ENCODE measurements around the gene SH3GL3.

The SH3GL3 gene

DNA sequence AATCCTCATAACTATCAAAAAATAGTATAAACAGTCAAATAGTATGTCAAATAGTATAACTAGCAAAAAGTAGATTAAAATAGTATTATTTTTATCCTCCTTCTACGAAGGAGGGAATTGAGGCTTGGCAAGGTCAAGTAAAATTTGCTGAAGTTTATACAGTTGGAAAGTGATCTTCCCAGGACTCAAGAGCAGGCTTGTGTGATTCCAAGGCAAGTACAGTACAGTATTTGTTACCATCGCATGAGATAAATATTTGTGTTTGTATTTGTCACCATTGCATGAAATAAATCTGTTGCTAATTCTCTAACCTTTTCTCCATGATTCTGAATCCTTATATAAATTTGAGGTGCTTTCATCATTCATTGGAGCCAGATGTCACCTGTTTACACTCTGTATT, 28.9 kb downstream of the SH3GL3 start:
- no peaks in the 10 kb centered on the region for H3K4me1 ChIP-seq
- H3K4me3 ChIP-seq (ENCODE audit: low read depth, low read length) = no peak overlapping the region
- TF ChIP-seq, protein P1, sequence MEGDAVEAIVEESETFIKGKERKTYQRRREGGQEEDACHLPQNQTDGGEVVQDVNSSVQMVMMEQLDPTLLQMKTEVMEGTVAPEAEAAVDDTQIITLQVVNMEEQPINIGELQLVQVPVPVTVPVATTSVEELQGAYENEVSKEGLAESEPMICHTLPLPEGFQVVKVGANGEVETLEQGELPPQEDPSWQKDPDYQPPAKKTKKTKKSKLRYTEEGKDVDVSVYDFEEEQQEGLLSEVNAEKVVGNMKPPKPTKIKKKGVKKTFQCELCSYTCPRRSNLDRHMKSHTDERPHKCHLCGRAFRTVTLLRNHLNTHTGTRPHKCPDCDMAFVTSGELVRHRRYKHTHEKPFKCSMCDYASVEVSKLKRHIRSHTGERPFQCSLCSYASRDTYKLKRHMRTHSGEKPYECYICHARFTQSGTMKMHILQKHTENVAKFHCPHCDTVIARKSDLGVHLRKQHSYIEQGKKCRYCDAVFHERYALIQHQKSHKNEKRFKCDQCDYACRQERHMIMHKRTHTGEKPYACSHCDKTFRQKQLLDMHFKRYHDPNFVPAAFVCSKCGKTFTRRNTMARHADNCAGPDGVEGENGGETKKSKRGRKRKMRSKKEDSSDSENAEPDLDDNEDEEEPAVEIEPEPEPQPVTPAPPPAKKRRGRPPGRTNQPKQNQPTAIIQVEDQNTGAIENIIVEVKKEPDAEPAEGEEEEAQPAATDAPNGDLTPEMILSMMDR (IDR thresholded peaks at IDR 0.05; ENCODE audit: low read depth, low read length) = no peak
- no peaks in the 10 kb centered on the region for H3K9me3 ChIP-seq
- DNase-seq = no peak
- H3K36me3 ChIP-seq = no peaks in the 10 kb centered on the region
- H3K27me3 ChIP-seq = no peaks in the 10 kb centered on the region

DNA sequence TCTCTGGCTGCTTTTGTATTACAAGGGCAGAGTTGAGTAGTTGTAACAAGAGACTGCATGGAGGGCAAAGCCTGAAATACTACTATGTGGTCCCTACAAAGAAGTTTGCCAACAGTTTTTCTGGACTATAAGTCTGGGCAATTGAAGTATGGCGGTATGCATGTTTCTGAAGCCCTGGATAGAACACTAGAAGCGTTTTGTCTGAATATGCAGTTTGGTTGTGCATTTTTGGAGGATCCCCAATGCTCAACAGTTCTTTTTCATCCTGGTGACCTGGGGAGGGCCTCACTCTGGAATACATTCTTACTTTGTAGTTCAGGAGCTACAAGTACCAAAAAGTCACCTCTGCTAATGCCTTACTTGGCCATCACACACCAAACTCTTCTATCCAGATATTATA, 29.6 kb downstream of the SH3GL3 start:
- Histone ChIP-seq H3K9me3 (no peaks in the 10 kb centered on the region), H3K4me1 (no peaks in the 10 kb centered on the region), H3K36me3 (no peaks in the 10 kb centered on the region), H3K27me3 (no peaks in the 10 kb centered on the region), H3K4me3 (ENCODE audit: low read depth, low read length) (no peak overlapping the region)
- DNase-seq = no peak
- TF ChIP-seq, protein P1 (IDR thresholded peaks at IDR 0.05; ENCODE audit: low read depth, low read length) = no peak

DNA sequence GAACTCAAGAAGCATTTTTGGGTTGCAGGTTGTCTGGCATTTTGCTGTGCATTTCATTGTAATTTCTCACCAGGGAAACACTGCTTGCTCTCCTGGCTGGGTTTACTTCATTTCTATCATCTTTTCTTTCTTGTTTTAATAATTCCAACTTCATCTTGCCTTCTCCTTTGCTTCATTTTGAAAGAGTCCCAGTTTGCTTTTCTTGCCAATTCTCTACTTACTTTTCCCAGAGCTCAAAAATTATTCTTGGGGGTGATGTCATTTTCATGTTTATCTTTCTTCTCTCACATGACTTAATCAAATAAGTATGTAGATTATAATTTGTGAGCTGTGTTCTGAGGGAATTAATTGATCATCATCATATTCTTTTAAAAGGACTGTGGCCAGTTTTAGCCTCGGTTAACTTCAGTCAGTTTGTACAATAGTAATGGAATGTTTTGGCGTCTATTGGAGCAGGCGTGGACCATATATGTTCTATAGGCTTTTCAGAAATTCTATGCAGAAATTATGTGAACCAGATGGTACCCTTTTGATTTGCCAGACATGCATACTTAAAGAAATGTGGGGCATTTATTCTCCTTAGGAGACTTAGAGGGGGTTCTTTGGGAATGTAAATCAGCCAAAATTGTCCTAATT, 30.1 kb downstream of the SH3GL3 start:
- H3K36me3 ChIP-seq = no peaks in the 10 kb centered on the region
- H3K4me1 ChIP-seq = no peaks in the 10 kb centered on the region
- no peaks in the 10 kb centered on the region for H3K9me3 ChIP-seq
- TF ChIP-seq, protein P1 (IDR thresholded peaks at IDR 0.05; ENCODE audit: low read depth, low read length) = no peak
- H3K4me3 ChIP-seq (ENCODE audit: low read depth, low read length) = no peak overlapping the region
- H3K27me3 ChIP-seq = no peaks in the 10 kb centered on the region
- DNase-seq = no peak

DNA sequence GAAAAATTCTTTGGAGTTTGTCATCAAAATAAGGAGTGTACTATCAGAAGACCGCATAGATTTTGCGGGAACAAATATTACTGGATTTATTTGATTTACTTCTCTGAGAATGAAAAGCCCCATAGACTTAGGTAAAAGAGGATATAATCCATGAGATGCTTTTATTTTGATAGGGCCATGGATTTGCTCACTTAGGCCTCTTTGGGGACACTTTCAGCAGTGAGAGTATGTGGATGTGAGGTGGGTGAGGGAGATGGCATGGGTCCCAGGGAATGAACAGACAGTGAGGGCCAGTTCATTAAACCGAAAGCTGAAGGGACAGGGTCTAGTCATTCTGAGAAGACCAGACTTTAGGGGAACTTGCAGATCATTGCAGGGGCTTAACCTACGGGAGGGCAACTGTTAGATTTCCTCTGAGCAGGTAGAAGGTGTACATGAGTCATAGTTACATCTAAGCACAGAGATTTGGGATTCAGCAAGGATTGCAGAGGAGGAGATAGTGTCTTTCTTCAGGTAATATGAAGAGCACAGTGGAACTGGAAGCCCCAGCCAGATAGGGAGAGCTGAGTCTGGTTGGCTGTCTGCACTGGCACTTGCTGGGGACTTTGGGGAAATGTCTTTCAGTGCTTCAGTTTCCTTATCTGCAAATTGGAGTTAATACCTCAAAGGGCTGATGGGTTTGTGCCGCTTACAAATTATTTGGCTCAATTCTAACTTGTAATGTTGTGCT, 30.8 kb downstream of the SH3GL3 start:
- Histone ChIP-seq H3K27me3 (no peaks in the 10 kb centered on the region), H3K9me3 (no peaks in the 10 kb centered on the region), H3K4me3 (ENCODE audit: low read depth, low read length) (no peak overlapping the region), H3K36me3 (no peaks in the 10 kb centered on the region), H3K4me1 (no peaks in the 10 kb centered on the region)
- DNase-seq = no peak
- TF ChIP-seq, protein P1 (IDR thresholded peaks at IDR 0.05; ENCODE audit: low read depth, low read length) = no peak

DNA sequence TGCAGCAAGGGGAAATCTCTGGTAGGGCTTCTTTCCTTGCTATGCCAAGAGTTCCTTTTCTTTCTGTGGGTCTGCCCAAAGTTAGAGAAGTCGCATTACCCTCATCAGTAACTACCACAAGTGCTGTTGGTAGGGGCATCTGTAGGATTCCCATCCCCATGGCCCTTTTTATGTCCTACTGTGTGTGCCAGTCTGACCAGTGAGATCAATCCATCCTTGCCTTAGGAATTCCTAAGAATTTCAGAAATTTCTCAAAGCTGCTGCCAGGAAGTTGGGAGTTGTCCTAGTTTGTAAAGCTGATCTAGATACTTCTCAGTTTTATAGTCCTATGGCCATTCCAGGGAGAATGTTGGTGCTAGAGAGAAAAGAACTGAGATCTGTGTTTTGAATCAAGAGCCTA, 36.5 kb downstream of the SH3GL3 start:
- Histone ChIP-seq H3K4me1 (no peaks in the 10 kb centered on the region), H3K36me3 (no peaks in the 10 kb centered on the region), H3K4me3 (ENCODE audit: low read depth, low read length) (no peak overlapping the region), H3K27me3 (no peaks in the 10 kb centered on the region), H3K9me3 (no peaks in the 10 kb centered on the region)
- TF ChIP-seq, protein P1 (IDR thresholded peaks at IDR 0.05; ENCODE audit: low read depth, low read length) = no peak
- DNase-seq = no peak

DNA sequence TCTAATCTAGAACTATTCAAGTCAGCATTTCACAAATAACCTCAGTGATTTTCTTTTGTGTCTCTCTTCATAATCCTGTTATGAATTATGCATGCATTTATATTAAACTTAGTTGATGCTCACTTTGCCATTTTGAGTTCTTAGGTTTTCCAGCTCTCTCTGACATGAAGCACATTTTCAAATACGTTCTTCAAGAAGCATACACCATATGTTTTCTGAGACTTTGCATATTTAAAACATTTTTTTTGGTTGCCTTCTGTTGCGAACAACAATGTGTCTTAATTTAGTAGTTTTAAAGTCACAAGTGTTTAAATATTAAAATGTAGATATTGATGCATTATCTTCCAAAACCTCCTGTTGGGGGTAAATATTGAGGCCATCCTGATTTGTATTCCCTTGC, 37.5 kb downstream of the SH3GL3 start:
- no peaks in the 10 kb centered on the region for H3K9me3 ChIP-seq
- TF ChIP-seq, protein P1 (IDR thresholded peaks at IDR 0.05; ENCODE audit: low read depth, low read length) = no peak
- H3K27me3 ChIP-seq = no peaks in the 10 kb centered on the region
- no peaks in the 10 kb centered on the region for H3K4me1 ChIP-seq
- no peak overlapping the region for H3K4me3 ChIP-seq (ENCODE audit: low read depth, low read length)
- no peaks in the 10 kb centered on the region for H3K36me3 ChIP-seq
- DNase-seq = no peak
